ENCODE measurements around the gene CEP70.
"Not testable (repeated sequence)": the region's sequence is repeated elsewhere in the genome, so short reads cannot be mapped to it uniquely, and the experiment has no call there.

Gene CEP70

DNA sequence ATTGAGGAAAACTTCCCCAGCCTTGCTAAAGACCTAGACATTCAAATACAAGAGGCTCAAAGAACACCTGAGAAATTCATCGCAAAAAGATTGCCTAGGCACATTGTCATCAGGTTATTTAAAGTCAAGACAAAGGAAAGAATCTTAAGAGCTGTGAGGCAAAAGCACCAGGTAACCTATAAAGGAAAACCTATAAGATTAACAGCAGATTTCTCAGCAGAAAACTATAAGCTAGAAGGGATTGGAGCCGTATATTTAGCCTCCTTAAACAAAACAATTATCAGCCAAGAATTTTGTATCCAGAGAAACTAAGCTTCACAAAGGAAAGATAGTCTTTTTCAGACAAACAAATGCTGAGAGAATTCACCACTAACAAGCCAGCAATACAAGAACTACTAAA, 43.1 kb downstream of the CEP70 start:
- not testable (repeated sequence) for ATAC-seq

DNA sequence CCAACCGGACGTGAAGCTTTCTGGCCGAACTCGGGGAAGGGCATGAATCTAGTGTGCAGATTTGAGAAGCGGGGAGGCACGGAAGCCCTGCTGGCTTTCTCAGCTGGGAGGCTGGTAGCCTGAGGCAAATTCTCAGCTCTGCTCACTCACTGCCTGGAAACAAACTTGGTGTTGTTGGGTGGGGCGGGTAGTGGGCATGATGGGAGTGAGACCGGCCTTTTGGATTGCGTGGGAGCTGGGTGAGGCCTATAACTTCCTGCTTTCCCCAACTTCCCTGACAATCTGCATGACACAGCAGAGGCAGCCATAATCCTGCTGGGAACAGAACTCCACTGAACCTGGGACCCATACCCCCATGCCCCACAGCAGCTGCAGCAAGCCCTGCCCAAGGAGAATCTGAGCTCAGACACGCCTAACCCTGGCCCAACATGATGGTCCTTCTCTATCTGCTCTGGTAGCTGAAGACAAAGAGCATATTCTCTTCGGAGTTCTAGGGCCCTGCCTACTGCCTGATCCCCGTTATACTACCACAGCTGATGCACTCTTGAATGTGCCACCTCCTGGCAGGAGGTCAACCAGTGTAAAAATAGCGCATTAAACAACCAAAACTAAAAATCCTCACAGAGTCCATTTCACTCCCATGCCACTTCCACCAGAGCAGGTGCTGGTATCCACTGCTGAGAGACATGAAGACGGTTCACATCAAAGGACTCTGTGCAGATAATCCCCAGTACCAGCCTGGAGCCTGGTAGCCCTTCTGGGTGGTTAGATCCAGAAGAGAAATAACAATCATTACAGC, 44.7 kb downstream of the CEP70 start:
- ATAC-seq: no peak
- no peak for TF ChIP-seq ZFP3 (CRISPR knock-in tag; IDR thresholded peaks at IDR 0.05)
- TF ChIP-seq, protein P1, sequence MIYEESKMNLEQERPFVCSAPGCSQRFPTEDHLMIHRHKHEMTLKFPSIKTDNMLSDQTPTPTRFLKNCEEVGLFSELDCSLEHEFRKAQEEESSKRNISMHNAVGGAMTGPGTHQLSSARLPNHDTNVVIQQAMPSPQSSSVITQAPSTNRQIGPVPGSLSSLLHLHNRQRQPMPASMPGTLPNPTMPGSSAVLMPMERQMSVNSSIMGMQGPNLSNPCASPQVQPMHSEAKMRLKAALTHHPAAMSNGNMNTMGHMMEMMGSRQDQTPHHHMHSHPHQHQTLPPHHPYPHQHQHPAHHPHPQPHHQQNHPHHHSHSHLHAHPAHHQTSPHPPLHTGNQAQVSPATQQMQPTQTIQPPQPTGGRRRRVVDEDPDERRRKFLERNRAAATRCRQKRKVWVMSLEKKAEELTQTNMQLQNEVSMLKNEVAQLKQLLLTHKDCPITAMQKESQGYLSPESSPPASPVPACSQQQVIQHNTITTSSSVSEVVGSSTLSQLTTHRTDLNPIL (CRISPR knock-in tag; IDR thresholded peaks at IDR 0.05; ENCODE audit: low read depth): no peak

DNA sequence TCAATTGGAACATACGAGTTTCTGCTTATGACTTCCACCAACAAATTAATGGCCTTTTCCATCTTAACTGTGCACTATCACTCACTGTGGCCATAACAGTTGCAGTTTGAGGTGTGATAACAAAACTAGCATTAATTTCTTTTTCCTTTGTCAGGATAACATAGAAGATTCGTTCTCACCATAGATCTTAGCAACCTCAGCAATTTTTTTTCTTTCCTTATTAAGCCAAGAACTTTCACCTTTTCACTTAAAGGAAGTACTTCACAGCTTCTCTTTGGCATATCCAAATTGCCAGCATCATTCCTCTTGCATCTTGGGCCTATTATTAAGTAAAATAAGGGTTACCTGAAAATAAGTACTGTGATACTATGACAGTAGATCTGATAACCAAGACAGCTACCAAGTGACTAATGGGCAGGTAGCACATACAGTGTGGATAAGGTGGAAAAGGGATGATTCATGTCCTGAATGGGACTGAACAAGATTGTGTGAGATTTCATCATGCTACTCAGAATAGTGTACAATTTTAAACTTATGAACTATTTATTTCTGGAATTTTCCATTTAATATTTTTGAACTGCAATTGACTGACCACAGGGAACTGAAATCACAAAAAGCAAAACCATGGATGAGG, 46.6 kb downstream of the CEP70 start:
- ATAC-seq: no peak
- no peak for TF ChIP-seq PPARA (CRISPR knock-in tag; IDR thresholded peaks at IDR 0.05; ENCODE audit: borderline replicate concordance)
- TF ChIP-seq, protein P2, sequence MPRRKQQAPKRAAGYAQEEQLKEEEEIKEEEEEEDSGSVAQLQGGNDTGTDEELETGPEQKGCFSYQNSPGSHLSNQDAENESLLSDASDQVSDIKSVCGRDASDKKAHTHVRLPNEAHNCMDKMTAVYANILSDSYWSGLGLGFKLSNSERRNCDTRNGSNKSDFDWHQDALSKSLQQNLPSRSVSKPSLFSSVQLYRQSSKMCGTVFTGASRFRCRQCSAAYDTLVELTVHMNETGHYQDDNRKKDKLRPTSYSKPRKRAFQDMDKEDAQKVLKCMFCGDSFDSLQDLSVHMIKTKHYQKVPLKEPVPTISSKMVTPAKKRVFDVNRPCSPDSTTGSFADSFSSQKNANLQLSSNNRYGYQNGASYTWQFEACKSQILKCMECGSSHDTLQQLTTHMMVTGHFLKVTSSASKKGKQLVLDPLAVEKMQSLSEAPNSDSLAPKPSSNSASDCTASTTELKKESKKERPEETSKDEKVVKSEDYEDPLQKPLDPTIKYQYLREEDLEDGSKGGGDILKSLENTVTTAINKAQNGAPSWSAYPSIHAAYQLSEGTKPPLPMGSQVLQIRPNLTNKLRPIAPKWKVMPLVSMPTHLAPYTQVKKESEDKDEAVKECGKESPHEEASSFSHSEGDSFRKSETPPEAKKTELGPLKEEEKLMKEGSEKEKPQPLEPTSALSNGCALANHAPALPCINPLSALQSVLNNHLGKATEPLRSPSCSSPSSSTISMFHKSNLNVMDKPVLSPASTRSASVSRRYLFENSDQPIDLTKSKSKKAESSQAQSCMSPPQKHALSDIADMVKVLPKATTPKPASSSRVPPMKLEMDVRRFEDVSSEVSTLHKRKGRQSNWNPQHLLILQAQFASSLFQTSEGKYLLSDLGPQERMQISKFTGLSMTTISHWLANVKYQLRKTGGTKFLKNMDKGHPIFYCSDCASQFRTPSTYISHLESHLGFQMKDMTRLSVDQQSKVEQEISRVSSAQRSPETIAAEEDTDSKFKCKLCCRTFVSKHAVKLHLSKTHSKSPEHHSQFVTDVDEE (CRISPR knock-in tag; IDR thresholded peaks at IDR 0.05): no peak
- no peak for TF ChIP-seq TOX (CRISPR knock-in tag; IDR thresholded peaks at IDR 0.05; ENCODE audit: borderline replicate concordance)
- no peak for TF ChIP-seq ESRRG (CRISPR knock-in tag; IDR thresholded peaks at IDR 0.05)
- TF ChIP-seq, protein P1 (CRISPR knock-in tag; IDR thresholded peaks at IDR 0.05; ENCODE audit: low read depth): no peak
- TF ChIP-seq OSR1 (CRISPR knock-in tag; IDR thresholded peaks at IDR 0.05): no peak
- no peak for TF ChIP-seq ZNF565 (CRISPR knock-in tag; conservative IDR thresholded peaks at IDR 0.05; ENCODE audit: low read depth)
- no peak for TF ChIP-seq ZNF8 (CRISPR knock-in tag; IDR thresholded peaks at IDR 0.05)
- TF ChIP-seq RARB (CRISPR knock-in tag; IDR thresholded peaks at IDR 0.05): no peak
- TF ChIP-seq TCF4 (CRISPR knock-in tag; IDR thresholded peaks at IDR 0.05; ENCODE audit: borderline replicate concordance): no peak
- no peak for TF ChIP-seq ZNF70 (CRISPR knock-in tag; IDR thresholded peaks at IDR 0.05)
- TF ChIP-seq ZFP30 (CRISPR knock-in tag; IDR thresholded peaks at IDR 0.05): no peak
- no peak for TF ChIP-seq ARNTL (CRISPR knock-in tag; IDR thresholded peaks at IDR 0.05; ENCODE audit: borderline replicate concordance, low read depth)
- no peak for TF ChIP-seq ZFP3 (CRISPR knock-in tag; IDR thresholded peaks at IDR 0.05)
- TF ChIP-seq ZC3H10 (CRISPR knock-in tag; IDR thresholded peaks at IDR 0.05): no peak
- TF ChIP-seq, protein P3, sequence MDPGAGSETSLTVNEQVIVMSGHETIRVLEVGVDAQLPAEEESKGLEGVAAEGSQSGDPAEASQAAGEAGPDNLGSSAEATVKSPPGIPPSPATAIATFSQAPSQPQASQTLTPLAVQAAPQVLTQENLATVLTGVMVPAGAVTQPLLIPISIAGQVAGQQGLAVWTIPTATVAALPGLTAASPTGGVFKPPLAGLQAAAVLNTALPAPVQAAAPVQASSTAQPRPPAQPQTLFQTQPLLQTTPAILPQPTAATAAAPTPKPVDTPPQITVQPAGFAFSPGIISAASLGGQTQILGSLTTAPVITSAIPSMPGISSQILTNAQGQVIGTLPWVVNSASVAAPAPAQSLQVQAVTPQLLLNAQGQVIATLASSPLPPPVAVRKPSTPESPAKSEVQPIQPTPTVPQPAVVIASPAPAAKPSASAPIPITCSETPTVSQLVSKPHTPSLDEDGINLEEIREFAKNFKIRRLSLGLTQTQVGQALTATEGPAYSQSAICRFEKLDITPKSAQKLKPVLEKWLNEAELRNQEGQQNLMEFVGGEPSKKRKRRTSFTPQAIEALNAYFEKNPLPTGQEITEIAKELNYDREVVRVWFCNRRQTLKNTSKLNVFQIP (CRISPR knock-in tag; IDR thresholded peaks at IDR 0.05; ENCODE audit: borderline replicate concordance, low read depth): no peak
- TF ChIP-seq ISL1 (CRISPR knock-in tag; IDR thresholded peaks at IDR 0.05): no peak

DNA sequence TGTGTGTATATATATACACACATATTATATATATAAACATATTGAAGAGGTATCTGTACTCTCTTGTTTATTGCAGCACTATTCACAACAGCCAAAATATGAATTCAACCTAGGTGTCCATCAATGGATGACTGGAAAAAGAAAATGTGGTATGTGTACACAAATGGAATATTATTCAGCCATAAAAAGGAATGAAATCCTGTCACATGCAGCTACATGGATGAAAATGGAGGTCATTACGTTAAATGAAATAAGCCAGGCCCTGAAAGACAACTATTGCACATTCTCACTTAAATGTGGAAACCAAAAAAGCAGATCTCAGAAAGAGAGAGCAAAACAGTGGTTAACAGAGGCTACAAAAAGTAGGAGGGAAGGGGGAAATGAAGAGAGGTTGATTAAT, 49.5 kb downstream of the CEP70 start:
- ATAC-seq: no peak

DNA sequence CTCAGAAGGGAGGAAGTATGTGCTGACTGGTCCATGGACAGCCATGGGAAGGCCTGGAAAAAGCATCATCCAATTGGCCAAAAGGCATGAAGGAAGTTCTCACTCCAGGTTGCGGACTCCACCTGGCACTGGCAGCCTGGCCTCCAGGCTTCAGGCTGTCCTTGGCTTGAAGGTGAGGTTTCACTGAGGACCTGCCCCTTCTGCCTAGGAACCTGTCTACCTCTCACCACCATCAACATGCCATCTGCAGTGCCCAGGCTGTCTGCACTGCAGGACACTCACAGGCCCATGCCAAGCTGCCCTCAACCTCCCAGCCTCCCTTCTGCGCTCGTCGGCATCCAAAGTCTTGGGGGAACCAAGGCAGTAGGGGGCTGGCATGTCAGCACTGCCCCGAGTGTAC, 51.1 kb downstream of the CEP70 start:
- TF ChIP-seq ZNF8 (CRISPR knock-in tag; IDR thresholded peaks at IDR 0.05) (no peak), ZNF70 (CRISPR knock-in tag; IDR thresholded peaks at IDR 0.05) (no peak), CSDC2 (CRISPR knock-in tag; IDR thresholded peaks at IDR 0.05) (no peak), ISL1 (CRISPR knock-in tag; IDR thresholded peaks at IDR 0.05) (no peak), PPARA (CRISPR knock-in tag; IDR thresholded peaks at IDR 0.05; ENCODE audit: borderline replicate concordance) (no peak), OSR1 (CRISPR knock-in tag; IDR thresholded peaks at IDR 0.05) (no peak)
- no peak for ATAC-seq

More for the DNA sequence above, 49.5 kb downstream of the CEP70 start:
- TF ChIP-seq BACH2 (CRISPR knock-in tag; IDR thresholded peaks at IDR 0.05; ENCODE audit: borderline replicate concordance) (no peak), OSR1 (CRISPR knock-in tag; IDR thresholded peaks at IDR 0.05) (no peak), ZFP3 (CRISPR knock-in tag; IDR thresholded peaks at IDR 0.05) (no peak), ZNF8 (CRISPR knock-in tag; IDR thresholded peaks at IDR 0.05) (peak; percentile 95), TOX (CRISPR knock-in tag; IDR thresholded peaks at IDR 0.05; ENCODE audit: borderline replicate concordance) (no peak), ZNF565 (CRISPR knock-in tag; conservative IDR thresholded peaks at IDR 0.05; ENCODE audit: low read depth) (no peak)
